Endothelial cell of umbilical vein (primary cell): ENCODE results near the gene ZNF17. TPM values are rescaled to one million over a fixed set of nuclear protein-coding genes. Genes with fewer than 3 reads are reported as not detected.

Experiments
- BruUV-seq: library from RNA; stranded (reverse); fragments of 400-500 nt; replicated peaks from 2 replicates; lab custom pipeline; 2021; lab: Mats Ljungman, UMichigan
- CTCF ChIA-PET: fragments of 300-600, 350-600 bp; sonication (Branson Sonifier 250); formaldehyde crosslinking; loops from one replicate; lab custom pipeline; 2021; ENCODE audit warnings: antibody characterized with exemption, inconsistent platforms; lab: Charles Lee
- POLR2A ChIA-PET: fragments of 300-600, 350-600 bp; sonication (Branson Sonifier 250); formaldehyde crosslinking; loops from one replicate; lab custom pipeline; 2021; ENCODE audit warnings: antibody characterized with exemption, inconsistent platforms; lab: Charles Lee
- DNase-seq: peaks from one replicate; pipeline ENCODE4 v3.0.0-alpha.2; 2011; ENCODE audit warnings: low read depth, low spot score
- FAIRE-seq: peaks from 2 replicates; lab custom pipeline; 2011; peaks lifted over from hg19 to GRCh38; lab: Jason Lieb, UNC
- H2AFZ ChIP-seq: 2 replicates; pipeline ENCODE4 v1.6.0; 2012; ENCODE audit warnings: low read depth, low read length, control low read depth, inconsistent platforms
- H3K27ac ChIP-seq: 2 replicates; pipeline ENCODE4 v1.5.1; 2011; ENCODE audit warnings: low read depth, mild to moderate bottlenecking, control low read depth, low read length, moderate library complexity; ENCODE audit not compliant: insufficient read depth
- H3K27me3 ChIP-seq, 2 experiments: 2 replicates each; pipeline versions ENCODE4 v1.6.0 to v1.6.1; 2011; ENCODE audit warnings: low read length in 2 of 2, mixed read lengths in 1 of 2; ENCODE audit not compliant: control insufficient read depth in 2 of 2, insufficient read depth in 2 of 2
- H3K36me3 ChIP-seq, 2 experiments: 2 replicates in 1 of 2; 3 replicates in 1 of 2; pipeline ENCODE4 v1.5.1; 2011; ENCODE audit warnings: low read length in 2 of 2, mild to moderate bottlenecking in 1 of 2, moderate library complexity in 1 of 2; ENCODE audit not compliant: control insufficient read depth in 2 of 2, insufficient read depth in 2 of 2; ENCODE audit errors: extremely low read depth in 1 of 2
- H3K4me1 ChIP-seq: 3 replicates; pipeline ENCODE4 v1.5.1; 2011; ENCODE audit warnings: mild to moderate bottlenecking, low read length; ENCODE audit not compliant: control insufficient read depth, insufficient read depth; ENCODE audit errors: extremely low read depth
- H3K4me2 ChIP-seq: 2 replicates; pipeline ENCODE4 v1.6.1; 2011; ENCODE audit warnings: low read length, control low read depth, mixed read lengths; ENCODE audit not compliant: insufficient read depth
- H3K4me3 ChIP-seq, 3 experiments: fragments of 200-600 bp in 1 of 3; sonication (generic), shearing (Covaris generic) in 1 of 3; replicated peaks in 1 of 3; 2 replicates each; pipeline ENCODE4 v1.5.1; 2011 to 2016; ENCODE audit warnings: control low read depth in 3 of 3, low read length in 3 of 3, mild to moderate bottlenecking in 2 of 3, inconsistent platforms in 1 of 3, low read depth in 1 of 3, moderate library complexity in 1 of 3; ENCODE audit not compliant: insufficient read depth in 1 of 3
- H3K79me2 ChIP-seq: 2 replicates; pipeline ENCODE4 v1.6.0; 2012; ENCODE audit warnings: low read length, inconsistent platforms; ENCODE audit not compliant: control insufficient read depth, insufficient read depth
- H3K9ac ChIP-seq: replicated peaks from 2 replicates; pipeline ENCODE3; 2011; ENCODE audit warnings: low read length, control low read depth; ENCODE audit not compliant: insufficient read depth; ENCODE audit errors: extremely low read depth
- H3K9me1 ChIP-seq: replicated peaks from 3 replicates; pipeline ENCODE4 v1.6.0; 2011; ENCODE audit warnings: mild to moderate bottlenecking, low read length; ENCODE audit not compliant: control insufficient read depth, insufficient read depth; ENCODE audit errors: extremely low read depth
- H3K9me3 ChIP-seq: replicated peaks from 2 replicates; pipeline ENCODE4 v1.5.1; 2012; ENCODE audit warnings: low read length, inconsistent platforms; ENCODE audit not compliant: control insufficient read depth, insufficient read depth
- H4K20me1 ChIP-seq: replicated peaks from 2 replicates; pipeline ENCODE3; 2011; ENCODE audit warnings: mild to moderate bottlenecking, low read length; ENCODE audit not compliant: control insufficient read depth, insufficient read depth; ENCODE audit errors: extremely low read depth
- EZH2 ChIP-seq: IDR thresholded peaks from 2 replicates; pipeline ENCODE4 v1.6.1; 2012; ENCODE audit warnings: borderline replicate concordance, low read depth, mild to moderate bottlenecking, moderate library complexity, low read length, inconsistent platforms; ENCODE audit not compliant: severe bottlenecking
- FOS ChIP-seq: IDR thresholded peaks from 2 replicates; pipeline ENCODE4 v1.6.1; 2011; ENCODE audit warnings: mild to moderate bottlenecking, low read length, moderate library complexity, borderline replicate concordance; ENCODE audit not compliant: insufficient read depth
- GATA2 ChIP-seq: IDR thresholded peaks from 2 replicates; pipeline ENCODE4 v1.7.0; 2011; ENCODE audit warnings: low read depth, mild to moderate bottlenecking, moderate library complexity, mixed read lengths, low read length; ENCODE audit not compliant: insufficient read length, insufficient read depth
- MYC ChIP-seq: IDR thresholded peaks from one replicate; pipeline ENCODE4 v1.6.1; 2011; ENCODE audit warnings: mild to moderate bottlenecking, low read depth, low read length
- POLR2A ChIP-seq: IDR thresholded peaks from 2 replicates; pipeline ENCODE4 v1.6.1; 2012; ENCODE audit warnings: low read depth, mild to moderate bottlenecking, control low read depth, low read length
- POLR2AphosphoS5 ChIP-seq: IDR thresholded peaks from 2 replicates; pipeline ENCODE4 v1.6.1; 2012; ENCODE audit warnings: low read depth, mild to moderate bottlenecking, control low read depth, low read length, moderate library complexity; ENCODE audit not compliant: insufficient read depth
- dilution Hi-C: fragments of 300-500 bp; cut with MboI; formaldehyde crosslinking; loops from one replicate; pipeline ENCODE4 v1.15.0; 2019; ENCODE audit warnings: low sequenced_read_pairs; ENCODE audit not compliant: extremely low pct_ligation_motif_present
- intact Hi-C: fragments of 100-400 bp; cut with micrococcal nuclease; formaldehyde crosslinking; loops from one replicate; pipeline ENCODE4 v1.10.0; 2022
- polyA plus RNA-seq, 4 experiments: library from polyadenylated mRNA; depleted of rRNA in 3 of 4; stranded (reverse) in 3 of 4; unstranded in 1 of 4; fragments of >200 nt; gene quantifications; 2 replicates each; pipeline versions ENCODE4 v1.2.1 to v1.2.3, GENCODE V29; 2011 to 2012; ENCODE audit warnings: missing spikeins in 1 of 4
- total RNA-seq: library from RNA; stranded (reverse); gene quantifications from 2 replicates; pipeline ENCODE4 v1.2.3, GENCODE V29; 2021
- TF ChIP-seq, protein P1 (sequence below): IDR thresholded peaks from 2 replicates; pipeline ENCODE4 v1.6.1; 2011; ENCODE audit not compliant: insufficient read depth, insufficient read length
- TF ChIP-seq, protein P2 (sequence below), 2 donors: IDR thresholded peaks; 1 replicate in 1 of 2; 2 replicates in 1 of 2; pipeline ENCODE4 v1.5.1; 2011; ENCODE audit warnings: low read length in 2 of 2, mild to moderate bottlenecking in 2 of 2, moderate library complexity in 2 of 2, control low read depth in 1 of 2, inconsistent platforms in 1 of 2, low read depth in 1 of 2; ENCODE audit not compliant: insufficient read depth in 1 of 2; ENCODE audit errors: extremely low read depth in 1 of 2

ZNF17 gene
- total and polyA plus RNA-seq, 2 donors (not counting 3 experiments of a cell fraction or from before 2014, with no cell fraction given) = 2.4 to 6.4 TPM

DNA sequence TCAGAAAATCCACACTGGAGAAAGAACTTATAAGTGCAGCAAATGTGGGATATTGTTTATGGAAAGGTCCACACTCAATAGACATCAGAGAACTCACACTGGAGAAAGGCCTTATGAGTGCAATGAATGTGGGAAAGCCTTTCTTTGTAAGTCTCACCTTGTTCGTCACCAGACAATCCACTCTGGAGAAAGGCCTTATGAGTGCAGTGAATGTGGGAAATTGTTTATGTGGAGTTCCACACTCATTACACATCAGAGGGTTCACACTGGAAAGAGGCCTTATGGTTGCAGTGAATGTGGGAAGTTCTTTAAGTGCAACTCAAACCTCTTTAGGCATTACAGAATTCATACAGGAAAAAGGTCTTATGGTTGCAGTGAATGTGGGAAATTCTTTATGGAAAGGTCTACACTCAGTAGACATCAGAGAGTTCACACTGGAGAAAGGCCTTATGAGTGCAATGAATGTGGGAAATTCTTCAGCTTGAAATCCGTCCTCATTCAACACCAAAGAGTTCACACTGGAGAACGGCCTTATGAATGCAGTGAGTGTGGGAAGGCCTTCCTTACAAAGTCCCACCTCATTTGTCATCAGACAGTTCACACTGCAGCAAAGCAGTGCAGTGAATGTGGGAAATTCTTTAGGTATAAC is 33.3 kb upstream of the ZNF17 start:
- Histone ChIP-seq H3K9ac (no peak overlapping the region), H3K4me3 (no peak overlapping the region), H3K27me3 (no peaks in the 10 kb centered on the region), H3K27ac (no peak overlapping the region), H3K4me2 (no peak overlapping the region), H3K9me3 (peaks cover 13% of the 10 kb centered on the region), H3K36me3 (peaks cover 0 to 13% of the 10 kb centered on the region in 2 experiments), H3K9me1 (no peaks in the 10 kb centered on the region), H4K20me1 (no peaks in the 10 kb centered on the region), H3K4me1 (no peaks in the 10 kb centered on the region), H2AFZ (no peak overlapping the region), H3K79me2 (no peaks in the 10 kb centered on the region)
- no peak for DNase-seq
- intact Hi-C loops = no loop called here
- FAIRE-seq = no peak
- CTCF ChIA-PET = no interaction called here
- POLR2A ChIA-PET = no interaction called here
- TF ChIP-seq, protein P1, sequence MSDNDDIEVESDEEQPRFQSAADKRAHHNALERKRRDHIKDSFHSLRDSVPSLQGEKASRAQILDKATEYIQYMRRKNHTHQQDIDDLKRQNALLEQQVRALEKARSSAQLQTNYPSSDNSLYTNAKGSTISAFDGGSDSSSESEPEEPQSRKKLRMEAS = no peak
- TF ChIP-seq GATA2 = no peak
- TF ChIP-seq, protein P2, sequence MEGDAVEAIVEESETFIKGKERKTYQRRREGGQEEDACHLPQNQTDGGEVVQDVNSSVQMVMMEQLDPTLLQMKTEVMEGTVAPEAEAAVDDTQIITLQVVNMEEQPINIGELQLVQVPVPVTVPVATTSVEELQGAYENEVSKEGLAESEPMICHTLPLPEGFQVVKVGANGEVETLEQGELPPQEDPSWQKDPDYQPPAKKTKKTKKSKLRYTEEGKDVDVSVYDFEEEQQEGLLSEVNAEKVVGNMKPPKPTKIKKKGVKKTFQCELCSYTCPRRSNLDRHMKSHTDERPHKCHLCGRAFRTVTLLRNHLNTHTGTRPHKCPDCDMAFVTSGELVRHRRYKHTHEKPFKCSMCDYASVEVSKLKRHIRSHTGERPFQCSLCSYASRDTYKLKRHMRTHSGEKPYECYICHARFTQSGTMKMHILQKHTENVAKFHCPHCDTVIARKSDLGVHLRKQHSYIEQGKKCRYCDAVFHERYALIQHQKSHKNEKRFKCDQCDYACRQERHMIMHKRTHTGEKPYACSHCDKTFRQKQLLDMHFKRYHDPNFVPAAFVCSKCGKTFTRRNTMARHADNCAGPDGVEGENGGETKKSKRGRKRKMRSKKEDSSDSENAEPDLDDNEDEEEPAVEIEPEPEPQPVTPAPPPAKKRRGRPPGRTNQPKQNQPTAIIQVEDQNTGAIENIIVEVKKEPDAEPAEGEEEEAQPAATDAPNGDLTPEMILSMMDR (IDR thresholded peaks at IDR 0.05; ENCODE audit: extremely low read depth in 1 of 2, insufficient read depth in 1 of 2, low read depth in 1 of 2, low read length in 2 of 2) = no peak
- TF ChIP-seq FOS = no peak
- no peak for TF ChIP-seq POLR2AphosphoS5
- no peak for TF ChIP-seq POLR2A
- no peak for TF ChIP-seq EZH2
- no peak for TF ChIP-seq MYC
- dilution Hi-C loops = no loop called here
- BruUV-seq = no TSS peak
